HG03025 (cell line): ENCODE data around the gene C3orf22.
"Not testable (repeated sequence)": the region's sequence is repeated elsewhere in the genome, so short reads cannot be mapped to it uniquely, and the experiment has no call there.

ENCODE experiments used
- ATAC-seq: cut with Tn5 transposase; IDR thresholded peaks from one replicate; pipeline ENCODE4 v1.9.1; 2021; ENCODE audit warnings: mild to moderate bottlenecking, moderate library complexity; ENCODE audit not compliant: unreplicated experiment, low FRiP score

C3orf22 gene

DNA sequence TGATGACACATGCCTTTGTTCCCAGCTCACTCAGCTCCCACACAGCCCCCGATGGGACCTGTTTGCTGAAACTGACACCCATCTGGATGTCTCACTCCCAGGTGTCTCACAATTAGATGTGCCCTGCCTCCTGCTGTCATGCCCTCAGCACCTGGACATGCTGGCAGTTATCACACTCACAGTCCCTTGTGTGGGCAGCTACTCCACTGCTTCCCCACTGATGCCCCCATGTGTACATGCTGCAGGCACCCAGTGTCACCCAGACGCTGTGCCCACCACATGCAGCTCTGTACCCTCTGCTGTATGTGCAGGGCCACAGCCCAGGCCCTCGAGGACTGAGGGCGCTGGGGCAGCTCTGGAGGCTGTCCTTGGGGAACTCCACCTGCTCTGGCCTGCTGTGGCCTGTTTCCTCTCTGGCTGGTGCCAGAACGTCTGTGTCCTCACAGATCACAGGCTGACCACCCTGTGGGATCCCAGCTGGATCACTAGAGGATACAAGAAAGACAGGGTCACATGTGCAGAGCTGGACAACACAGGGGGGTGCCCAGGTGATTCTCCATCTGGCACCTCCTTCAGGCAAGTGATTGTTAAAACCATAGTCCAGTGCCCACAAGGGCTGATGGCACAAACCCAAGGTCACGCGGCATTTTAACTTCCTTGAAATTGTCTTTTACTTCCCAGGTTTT is 14.0 kb downstream of the C3orf22 start:
- no peak for ATAC-seq

GRCh38 chr3:126543457-126544061 is 15.2 kb downstream of the C3orf22 start:
- ATAC-seq: no peak

DNA sequence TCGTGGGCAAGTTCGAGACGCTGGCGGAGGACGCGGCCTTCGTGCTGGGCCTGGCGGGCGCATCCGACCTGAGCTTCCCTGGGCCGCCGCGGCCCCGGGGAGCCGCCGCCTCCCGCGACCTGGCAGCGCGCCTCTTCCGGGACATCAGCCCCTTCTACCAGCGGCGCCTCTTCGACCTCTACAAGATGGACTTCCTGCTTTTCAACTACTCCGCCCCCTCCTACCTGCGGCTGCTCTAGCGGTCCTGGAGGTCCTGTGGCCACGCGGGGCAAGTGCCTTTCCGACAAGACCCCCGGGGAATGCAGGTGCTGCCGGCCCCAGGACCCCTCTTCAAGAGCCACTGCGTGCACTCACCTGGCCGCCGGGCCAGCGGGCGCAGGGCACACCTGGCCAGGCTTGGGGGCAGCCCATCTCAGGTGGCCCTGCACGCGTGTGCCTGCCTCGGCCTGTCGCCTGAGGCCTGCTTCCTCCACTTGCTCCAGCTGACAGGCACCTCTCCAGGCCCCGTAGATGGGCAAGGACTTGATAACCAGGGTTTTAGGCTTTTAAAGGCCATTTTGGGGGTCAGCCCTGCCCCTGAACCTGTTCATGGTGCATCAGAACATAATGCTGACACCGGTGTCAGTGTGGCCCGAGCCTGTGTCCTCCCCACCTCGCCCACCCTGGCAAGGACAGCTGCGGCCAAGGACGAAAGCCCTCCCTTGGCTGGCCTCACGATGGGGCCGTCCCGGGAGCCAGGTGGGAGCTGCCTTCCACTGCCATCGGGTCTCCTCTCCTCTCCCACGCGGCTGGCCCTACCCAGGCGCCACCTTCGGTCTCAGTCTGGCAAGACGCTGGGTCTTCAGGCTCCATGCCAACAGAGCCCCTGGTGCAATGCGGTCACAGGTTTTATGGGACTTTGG is 16.1 kb downstream of the C3orf22 start:
- no peak for ATAC-seq

DNA sequence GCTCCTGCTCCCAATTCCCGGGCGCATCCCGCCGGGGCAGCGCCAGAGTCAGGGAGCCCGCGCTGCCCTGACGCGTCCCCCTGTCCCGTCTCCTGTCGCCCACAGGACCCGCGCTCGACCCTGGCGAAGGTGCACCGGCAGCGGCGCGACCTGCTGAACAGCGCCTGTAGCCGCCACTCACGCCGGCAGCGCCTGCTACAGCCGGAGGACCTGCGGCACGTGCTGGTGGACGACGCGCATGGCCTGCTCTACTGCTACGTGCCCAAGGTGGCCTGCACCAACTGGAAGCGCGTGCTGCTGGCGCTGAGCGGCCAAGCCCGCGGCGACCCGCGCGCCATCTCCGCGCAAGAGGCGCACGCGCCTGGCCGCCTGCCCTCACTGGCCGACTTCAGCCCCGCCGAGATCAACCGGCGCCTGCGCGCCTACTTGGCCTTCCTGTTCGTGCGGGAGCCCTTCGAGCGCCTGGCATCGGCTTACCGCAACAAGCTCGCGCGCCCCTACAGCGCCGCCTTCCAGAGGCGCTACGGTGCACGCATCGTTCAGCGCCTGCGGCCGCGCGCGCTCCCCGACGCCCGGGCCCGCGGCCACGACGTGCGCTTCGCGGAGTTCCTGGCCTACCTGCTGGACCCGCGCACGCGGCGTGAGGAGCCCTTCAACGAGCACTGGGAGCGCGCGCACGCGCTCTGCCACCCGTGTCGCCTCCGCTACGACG is 16.9 kb downstream of the C3orf22 start:
- ATAC-seq: no peak

- ATAC-seq: no peak
Observed at GRCh38 chr3:126540951-126541627, 17.6 kb downstream of the C3orf22 start.

GRCh38 chr3:126540342-126540849 is 18.3 kb downstream of the C3orf22 start:
- no peak for ATAC-seq

DNA sequence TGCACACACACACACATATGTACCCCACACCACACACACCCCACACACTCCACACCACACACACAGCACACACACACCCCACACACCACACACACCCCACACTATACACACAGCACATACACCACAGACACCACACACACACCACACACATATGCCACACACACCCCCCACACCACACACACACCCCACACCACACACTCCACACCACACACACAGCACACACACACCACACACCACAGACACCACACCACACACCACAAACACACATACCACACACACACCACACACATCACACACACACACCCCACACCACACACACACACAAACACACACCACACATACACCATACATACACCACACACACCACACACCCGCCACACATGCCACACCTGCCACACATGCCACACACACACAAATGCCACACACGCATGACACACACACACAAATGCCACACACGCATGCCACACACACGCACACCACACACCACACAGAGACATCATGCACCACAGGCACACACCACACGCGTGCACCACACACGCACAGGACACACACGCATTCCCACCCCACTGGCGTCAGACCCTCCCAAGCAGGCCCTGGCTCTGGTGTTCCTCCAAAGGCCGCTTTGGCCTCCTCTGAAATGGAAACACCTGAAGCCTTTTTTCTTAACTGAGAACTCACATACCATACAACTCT is 19.0 kb downstream of the C3orf22 start:
- ATAC-seq: no peak

DNA sequence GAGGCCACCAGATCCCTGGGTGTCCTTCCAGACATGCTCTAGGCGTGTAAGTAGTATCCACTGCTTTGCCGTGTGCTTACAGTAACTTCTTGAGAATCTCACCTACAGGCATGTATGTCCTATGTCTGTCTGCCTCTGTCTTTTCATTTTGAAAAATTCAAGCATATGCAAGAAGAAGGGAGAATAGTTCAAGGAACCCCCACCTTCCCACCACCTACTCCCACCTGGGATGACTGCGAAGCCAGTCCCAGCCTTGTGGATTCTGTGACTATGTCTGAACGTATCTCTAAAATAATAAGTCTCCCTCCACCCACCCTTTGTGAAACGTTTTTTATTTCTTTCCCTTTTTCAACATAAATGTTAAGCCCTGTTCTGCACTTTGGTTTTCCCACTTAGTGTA is 19.8 kb downstream of the C3orf22 start:
- no peak for ATAC-seq

DNA sequence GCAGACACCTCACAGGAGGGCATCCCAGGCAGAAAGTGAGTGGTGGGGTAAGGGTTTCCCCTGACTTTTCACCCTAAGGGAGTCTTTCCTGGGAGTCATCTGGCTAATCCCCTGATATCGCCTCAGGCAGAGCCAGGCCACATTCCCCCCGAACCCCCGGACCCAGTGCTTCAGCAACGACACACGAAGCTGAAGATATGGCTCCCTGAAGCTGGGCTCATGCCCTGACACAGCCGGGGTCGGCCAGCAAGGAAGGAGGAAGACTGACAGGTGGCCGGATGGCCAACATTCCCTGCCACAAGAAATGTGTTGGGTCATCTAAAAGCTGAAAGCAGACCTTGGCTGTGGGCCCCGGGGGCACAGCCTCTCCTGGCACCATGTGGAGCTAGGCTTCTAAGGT is 20.4 kb downstream of the C3orf22 start:
- no peak for ATAC-seq

DNA sequence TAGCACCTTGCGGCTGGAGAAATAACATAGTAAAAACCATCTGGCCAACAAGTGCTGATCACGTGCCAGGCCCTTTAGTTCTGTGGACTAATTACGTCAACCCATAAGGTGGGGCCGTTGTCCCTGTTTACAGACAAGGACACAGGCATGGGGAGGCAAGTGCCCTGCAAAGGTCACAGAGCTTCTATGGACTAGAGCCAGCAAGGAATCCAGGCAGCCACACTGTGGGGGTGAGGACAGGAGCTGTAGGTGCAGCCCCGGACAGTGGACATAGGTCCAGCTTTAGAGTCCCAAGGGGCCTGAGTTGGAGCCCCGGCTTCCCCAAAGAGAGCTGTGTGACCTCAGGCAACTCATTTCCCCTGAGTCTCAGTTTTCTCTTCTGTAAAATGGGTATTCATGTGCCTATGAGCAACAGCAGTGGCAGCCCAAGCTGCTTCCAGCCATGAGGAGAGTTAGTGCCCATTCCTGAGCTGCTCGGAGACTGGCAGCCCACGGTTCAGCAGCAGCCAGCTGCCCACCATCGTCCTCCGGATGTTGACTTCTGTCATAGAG is 20.9 kb downstream of the C3orf22 start:
- ATAC-seq: no peak

- no peak for ATAC-seq
Observed at GRCh38 chr3:126537116-126537729, 21.5 kb downstream of the C3orf22 start.

- ATAC-seq: no peak
Observed at GRCh38 chr3:126536126-126536525, 22.6 kb downstream of the C3orf22 start.

- ATAC-seq: no peak
Observed at GRCh38 chr3:126535636-126536035, 23.1 kb downstream of the C3orf22 start.

- ATAC-seq: not testable (repeated sequence)
Observed at GRCh38 chr3:126534716-126535115, 24.0 kb downstream of the C3orf22 start.

GRCh38 chr3:126533506-126533905 is 25.2 kb downstream of the C3orf22 start:
- ATAC-seq: no peak

DNA sequence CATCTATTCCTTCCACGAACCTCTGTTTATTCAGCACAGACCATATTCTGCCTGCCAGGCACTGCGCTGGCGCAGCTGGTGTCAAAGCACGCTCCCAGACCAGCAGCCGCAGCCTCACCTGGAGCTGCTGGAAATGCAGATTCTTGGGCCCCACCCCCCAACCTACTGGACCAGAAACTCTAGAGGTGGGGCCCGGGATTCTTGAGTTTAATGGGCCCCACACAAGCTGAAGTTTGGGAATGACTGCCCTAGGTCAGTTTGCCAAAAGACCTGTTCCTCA is 27.7 kb downstream of the C3orf22 start:
- ATAC-seq: no peak

DNA sequence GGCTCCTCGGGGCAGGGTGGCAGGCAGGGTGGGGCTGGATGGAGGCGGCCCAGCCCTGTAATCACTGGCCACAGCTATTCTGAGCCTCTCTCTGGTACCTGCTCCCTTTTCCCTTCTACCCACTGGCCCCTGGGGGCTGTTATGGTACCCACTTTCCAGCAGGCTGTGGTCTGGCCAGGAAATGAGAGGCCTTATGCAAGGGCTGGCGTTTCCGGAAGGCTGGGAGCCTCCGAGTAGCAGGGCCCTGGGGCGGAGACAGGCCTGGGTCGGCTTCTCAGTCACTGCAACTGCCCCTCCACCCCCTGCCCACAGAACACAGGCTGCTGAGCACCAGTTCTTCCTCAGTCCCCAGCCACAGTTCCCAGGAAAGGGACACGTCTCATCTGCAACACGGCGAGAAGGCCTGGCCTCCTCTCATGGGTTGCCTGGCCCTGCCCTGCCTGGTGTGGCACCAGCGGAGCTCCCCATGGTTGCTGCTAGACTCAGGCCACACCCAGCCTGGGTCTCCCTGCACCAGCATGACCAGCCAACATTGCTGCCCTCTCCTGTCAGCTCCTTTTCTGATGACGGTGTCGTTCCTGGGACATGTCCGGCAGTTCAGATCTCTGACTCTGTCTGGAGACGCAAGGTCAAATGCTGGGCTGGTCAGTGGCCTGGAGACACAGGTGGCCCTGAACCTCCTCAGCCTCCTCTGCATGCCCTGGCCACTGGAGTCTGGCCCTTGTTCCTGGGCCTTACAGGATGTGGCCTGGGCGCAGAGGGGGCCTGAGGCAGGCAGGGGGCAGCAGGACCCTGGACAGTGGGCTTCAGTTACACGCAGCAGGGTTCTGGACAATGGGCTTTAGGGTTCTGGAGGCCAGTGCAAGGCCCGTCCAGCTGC is 28.3 kb downstream of the C3orf22 start:
- no peak for ATAC-seq

GRCh38 chr3:126529585-126530170 is 29.1 kb downstream of the C3orf22 start:
- no peak for ATAC-seq
